Measurements from ENCODE around the gene SLC1A2.

Gene SLC1A2

GRCh38 chr11:35348898-35349687 lies 70.3 kb downstream of the SLC1A2 start:
- DNase-seq (ENCODE audit: low spot score): no peak

- peak; percentile 66 for DNase-seq (ENCODE audit: low spot score)
Observed at GRCh38 chr11:35347921-35348331, 71.4 kb downstream of the SLC1A2 start.

DNA sequence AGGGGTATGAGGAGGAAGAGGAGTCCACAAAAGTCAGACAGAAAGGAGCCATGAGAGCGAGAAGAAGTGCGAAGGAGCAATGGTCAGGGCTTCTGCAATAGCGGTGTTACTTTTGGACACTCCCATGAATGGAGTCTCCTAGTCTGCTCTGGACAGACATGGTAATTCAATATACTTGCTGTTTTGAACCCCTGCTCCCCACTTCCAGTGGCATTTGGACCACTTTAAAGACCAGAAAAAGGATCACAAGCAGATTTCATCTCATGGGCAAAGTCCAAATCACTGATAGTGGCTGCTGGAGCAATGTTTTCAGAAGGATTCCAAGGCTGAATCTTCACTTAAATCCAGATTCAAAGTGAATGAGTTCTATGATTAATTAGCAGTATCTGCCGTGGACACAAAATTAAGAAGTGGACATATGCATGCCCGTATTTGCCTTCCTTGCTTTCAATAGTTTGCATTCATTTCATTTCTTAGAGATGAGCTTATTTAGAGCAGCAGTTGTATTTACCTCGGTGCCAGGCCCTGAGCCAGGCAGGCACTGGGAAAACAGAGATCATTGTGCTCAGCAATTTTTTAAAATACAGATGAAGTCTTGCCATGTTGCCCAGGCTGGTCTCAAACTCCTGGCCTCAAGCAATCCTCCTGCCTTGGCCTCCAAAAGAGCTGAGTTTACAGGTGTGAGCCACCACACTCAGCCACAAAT lies 72.0 kb downstream of the SLC1A2 start:
- DNase-seq (ENCODE audit: low spot score): no peak

- no peak for DNase-seq (ENCODE audit: low spot score)
Observed at GRCh38 chr11:35346472-35347156, 72.7 kb downstream of the SLC1A2 start.

DNA sequence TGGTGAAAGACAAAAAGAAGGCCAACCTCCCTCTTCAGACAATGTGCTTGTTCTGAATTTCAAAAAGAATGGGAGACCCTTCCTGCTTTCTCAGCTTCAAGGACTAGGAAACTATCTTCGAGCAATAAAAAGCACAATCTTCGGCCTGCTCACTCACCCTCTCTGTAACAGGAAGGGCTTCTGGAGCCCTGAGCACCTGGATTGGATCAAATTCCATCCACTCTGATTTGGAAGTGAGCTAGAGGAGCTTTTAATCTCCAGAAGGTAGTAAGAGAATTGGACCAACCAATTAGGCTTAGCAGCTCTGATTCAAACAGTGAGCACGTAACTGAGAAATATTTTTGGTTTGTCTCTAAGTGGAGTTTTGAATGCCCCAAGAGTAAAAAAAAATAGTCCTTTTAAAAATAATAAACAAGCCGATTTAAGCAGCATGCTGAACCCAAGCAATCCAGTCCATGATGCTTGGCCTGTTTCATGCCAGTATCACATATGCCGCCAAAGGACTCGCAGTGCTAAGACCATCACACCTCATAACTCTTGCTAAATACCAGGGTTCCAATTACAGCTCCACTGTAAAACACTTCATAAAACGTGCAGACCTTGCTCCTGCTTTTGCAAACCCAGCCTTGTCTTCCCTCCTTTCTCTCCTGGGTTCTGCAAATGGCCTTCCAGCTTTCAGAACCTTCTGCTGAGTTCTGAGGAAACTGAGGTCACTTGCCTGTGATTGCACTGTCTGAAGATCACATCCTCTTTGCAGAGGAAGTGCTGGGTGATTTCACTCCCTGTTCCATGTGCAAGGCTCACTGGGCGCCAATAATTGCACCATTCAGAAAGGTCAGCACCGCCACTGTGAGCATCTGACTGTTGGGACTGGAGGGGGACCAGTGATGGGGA lies 74.4 kb downstream of the SLC1A2 start:
- DNase-seq (ENCODE audit: low spot score): no peak

GRCh38 chr11:35343033-35343598 lies 76.2 kb downstream of the SLC1A2 start:
- no peak for DNase-seq (ENCODE audit: low spot score)

DNA sequence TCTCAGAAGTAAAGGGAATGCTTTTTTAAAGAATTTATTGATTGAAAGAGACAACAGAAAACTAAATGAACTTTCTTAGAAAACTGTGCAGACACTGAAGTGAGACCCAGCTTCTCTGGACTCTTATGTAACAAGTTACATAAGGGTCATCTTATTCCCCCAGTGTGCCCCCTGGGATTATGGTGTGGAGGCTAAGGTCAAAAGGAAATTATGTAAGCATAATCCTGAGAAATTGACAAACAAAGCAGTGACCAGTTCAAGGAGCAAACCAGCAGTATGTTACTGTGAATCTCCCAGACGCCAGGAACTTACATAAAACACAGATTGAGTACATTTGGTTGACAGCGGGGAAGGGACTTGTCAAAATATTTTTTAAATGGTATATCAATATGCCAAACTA lies 78.6 kb downstream of the SLC1A2 start:
- DNase-seq (ENCODE audit: low spot score): no peak

DNA sequence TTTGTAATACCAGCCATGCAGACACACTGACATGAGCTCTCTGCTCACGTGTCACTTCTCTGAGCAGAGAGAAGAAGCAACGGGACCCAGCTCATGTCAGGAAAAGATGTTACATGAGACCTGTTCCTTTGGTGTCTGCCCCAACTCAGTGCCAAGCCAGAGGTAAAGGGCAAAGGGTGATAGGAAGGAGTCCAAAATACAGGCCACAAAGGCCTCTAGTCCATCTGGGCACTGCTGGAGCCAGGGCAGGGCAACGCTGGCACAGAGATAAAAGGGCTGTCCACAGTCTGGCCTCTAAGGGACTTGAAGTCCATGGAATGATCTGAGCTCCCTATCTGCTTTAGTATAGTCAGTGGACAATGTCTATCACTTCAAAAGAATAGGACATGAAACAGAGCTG lies 79.3 kb downstream of the SLC1A2 start:
- DNase-seq (ENCODE audit: low spot score): no peak

- no peak for DNase-seq (ENCODE audit: low spot score)
Observed at GRCh38 chr11:35338921-35339320, 80.4 kb downstream of the SLC1A2 start.

DNA sequence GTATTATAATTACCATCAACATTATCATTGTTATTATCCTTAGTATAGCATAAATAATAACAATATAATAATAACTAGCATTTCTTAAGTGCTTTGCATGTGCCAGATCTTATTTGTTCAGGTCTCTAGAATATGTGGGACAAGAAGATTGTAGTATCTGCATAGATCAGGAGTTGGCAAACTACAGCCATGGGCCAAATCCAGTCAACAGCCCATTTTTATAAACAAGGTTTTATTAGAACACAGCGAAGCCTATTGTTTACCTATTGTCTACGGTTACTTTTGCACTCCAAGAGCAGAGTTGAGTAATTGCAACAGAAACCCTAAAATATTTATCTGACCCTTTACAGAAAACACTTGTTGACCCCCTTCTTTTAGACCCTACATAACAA lies 81.4 kb downstream of the SLC1A2 start:
- no peak for DNase-seq (ENCODE audit: low spot score)

- DNase-seq (ENCODE audit: low spot score): peak; percentile 83
Observed at GRCh38 chr11:35337136-35337913, 82.0 kb downstream of the SLC1A2 start.

- DNase-seq (ENCODE audit: low spot score): no peak
Observed at GRCh38 chr11:35336726-35337125, 82.6 kb downstream of the SLC1A2 start.

- DNase-seq (ENCODE audit: low spot score): no peak
Observed at GRCh38 chr11:35335226-35335625, 84.1 kb downstream of the SLC1A2 start.

- DNase-seq (ENCODE audit: low spot score): no peak
Observed at GRCh38 chr11:35334385-35335090, 84.8 kb downstream of the SLC1A2 start.

GRCh38 chr11:35332524-35332923 lies 86.8 kb downstream of the SLC1A2 start:
- no peak for DNase-seq (ENCODE audit: low spot score)

- DNase-seq (ENCODE audit: low spot score): no peak
Observed at GRCh38 chr11:35330931-35331330, 88.4 kb downstream of the SLC1A2 start.

GRCh38 chr11:35330156-35330889 lies 89.0 kb downstream of the SLC1A2 start:
- DNase-seq (ENCODE audit: low spot score): no peak

DNA sequence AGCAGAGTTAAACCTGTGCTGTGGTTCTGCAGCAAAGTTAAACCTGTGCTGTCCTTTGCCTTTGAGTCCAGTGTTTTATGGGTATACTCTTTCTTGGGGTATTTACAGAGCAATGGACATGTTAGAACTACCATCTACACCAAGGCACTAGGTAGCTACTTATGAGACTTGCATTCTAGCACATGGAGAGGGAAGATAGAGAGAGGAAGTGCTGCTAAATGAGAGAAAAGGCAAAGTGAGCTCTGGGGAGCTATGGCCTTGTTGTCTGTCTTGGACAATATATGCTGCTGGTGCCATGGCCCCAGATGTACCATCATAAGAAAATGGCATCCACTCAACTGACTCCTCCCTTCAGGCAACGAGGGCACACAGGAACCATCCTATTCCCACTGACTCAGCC lies 91.5 kb downstream of the SLC1A2 start:
- DNase-seq (ENCODE audit: low spot score): no peak

- no peak for DNase-seq (ENCODE audit: low spot score)
Observed at GRCh38 chr11:35326266-35326879, 93.0 kb downstream of the SLC1A2 start.
